ENCODE measurements around the gene HTR1D. TPM values are rescaled to one million over a fixed set of nuclear protein-coding genes. Genes with fewer than 3 reads are reported as not detected.

The HTR1D gene
- total RNA-seq, 1 donor from 2014 or later: 0.08 TPM

DNA sequence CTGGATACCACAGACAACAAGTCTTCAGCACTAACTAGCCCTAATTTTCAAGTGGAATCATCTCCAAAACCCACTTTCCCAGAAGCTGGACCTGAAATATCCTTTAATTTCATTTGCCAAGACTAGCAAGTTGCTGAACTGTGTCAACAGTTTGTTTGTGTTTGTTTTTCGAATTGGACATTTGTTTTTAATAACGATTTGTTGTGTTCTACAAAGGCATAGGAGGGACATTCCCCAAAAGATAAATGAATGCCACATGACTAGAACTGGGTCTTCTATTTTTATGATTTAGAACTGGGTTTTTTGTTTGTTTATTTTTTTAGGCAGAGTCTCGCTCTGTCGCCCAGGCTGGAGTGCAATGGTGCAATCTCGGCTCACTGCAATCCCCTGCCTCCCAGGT, 66.6 kb downstream of the HTR1D start:
- intact Hi-C loops (cut with micrococcal nuclease): no loop called here
- Histone ChIP-seq H3K4me3 (no peak overlapping the region), H3K27ac (replicated peaks) (no peak overlapping the region), H3K9me3 (replicated peaks) (no peaks in the 10 kb centered on the region), H3K36me3 (no peaks in the 10 kb centered on the region), H3K4me1 (peaks cover 60% of the 10 kb centered on the region), H3K27me3 (ENCODE audit: low read depth) (no peaks in the 10 kb centered on the region)
- no peak for DNase-seq
- TF ChIP-seq CTCF (IDR thresholded peaks at IDR 0.05; ENCODE audit: borderline replicate concordance): no peak

DNA sequence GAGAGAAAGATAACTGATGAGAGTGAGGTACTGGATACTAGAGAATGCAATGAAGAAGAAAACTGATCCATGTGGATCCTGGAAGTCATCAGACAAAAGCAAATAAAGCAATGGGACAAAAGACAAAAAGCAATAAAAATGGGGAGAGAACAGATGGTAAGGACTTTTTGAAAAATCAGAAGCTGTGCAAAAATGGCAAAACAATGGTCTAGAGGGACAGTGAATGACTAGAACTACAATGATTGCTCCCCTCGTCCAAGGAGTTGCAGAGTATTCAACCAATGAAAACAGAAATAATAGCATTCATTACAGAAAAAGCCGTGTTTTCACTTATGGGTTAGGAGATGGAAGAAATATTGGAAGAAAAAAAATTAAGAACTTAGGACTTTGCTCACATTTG, 67.2 kb downstream of the HTR1D start:
- intact Hi-C loops (cut with micrococcal nuclease): no loop called here
- H3K4me3 ChIP-seq: no peak overlapping the region
- no peaks in the 10 kb centered on the region for H3K9me3 ChIP-seq (replicated peaks)
- TF ChIP-seq CTCF (IDR thresholded peaks at IDR 0.05; ENCODE audit: borderline replicate concordance): no peak
- DNase-seq: no peak
- no peaks in the 10 kb centered on the region for H3K36me3 ChIP-seq
- no peaks in the 10 kb centered on the region for H3K27me3 ChIP-seq (ENCODE audit: low read depth)
- H3K4me1 ChIP-seq: peaks cover 54% of the 10 kb centered on the region
- H3K27ac ChIP-seq (replicated peaks): no peak overlapping the region

DNA sequence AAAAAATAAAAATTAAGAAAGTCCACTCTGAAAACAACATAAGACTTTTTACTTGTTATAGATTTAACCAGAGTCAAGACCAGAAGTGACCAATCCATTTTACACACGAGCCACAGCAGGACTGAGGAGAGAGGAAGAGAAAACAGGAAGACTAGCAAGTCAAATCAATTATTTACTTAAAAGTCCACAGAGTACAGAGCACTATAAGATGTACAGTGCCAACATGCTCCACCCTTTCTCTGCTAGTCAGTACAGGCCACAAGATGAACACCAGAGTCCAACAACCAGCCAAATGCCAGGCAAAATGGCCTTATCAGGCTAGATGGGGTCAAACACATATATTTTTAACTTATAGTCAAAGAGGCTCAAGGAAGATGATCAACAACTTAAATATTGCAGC, 68.2 kb downstream of the HTR1D start:
- H3K4me3 ChIP-seq: no peak overlapping the region
- H3K9me3 ChIP-seq (replicated peaks): no peaks in the 10 kb centered on the region
- no peak overlapping the region for H3K27ac ChIP-seq (replicated peaks)
- TF ChIP-seq CTCF (IDR thresholded peaks at IDR 0.05; ENCODE audit: borderline replicate concordance): no peak
- peaks cover 60% of the 10 kb centered on the region for H3K4me1 ChIP-seq
- H3K27me3 ChIP-seq (ENCODE audit: low read depth): no peaks in the 10 kb centered on the region
- DNase-seq: no peak
- no peaks in the 10 kb centered on the region for H3K36me3 ChIP-seq
- intact Hi-C loops (cut with micrococcal nuclease): no loop called here

DNA sequence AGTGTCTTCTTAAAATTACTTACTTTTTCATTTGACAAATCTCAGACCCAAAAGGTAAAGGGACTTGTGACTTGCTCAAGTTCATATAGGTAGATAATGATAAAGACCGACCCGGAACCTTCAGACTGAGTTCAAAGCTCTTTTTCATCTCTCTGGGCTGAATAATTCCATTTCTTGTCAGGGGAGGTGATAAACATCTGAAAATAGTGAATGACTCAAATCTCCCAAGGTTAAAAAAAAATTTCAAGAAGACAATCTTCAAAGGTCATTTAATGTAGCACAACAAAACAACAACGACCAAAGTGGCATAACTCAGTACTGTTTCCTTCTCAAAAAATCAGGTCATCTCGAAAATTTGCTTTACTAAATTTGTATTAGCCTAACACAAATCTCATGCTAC, 69.2 kb downstream of the HTR1D start:
- H3K9me3 ChIP-seq (replicated peaks): no peaks in the 10 kb centered on the region
- H3K4me3 ChIP-seq: no peak overlapping the region
- no peaks in the 10 kb centered on the region for H3K27me3 ChIP-seq (ENCODE audit: low read depth)
- peaks cover 56% of the 10 kb centered on the region for H3K4me1 ChIP-seq
- no peak for DNase-seq
- no peak overlapping the region for H3K27ac ChIP-seq (replicated peaks)
- no peaks in the 10 kb centered on the region for H3K36me3 ChIP-seq
- TF ChIP-seq CTCF (IDR thresholded peaks at IDR 0.05; ENCODE audit: borderline replicate concordance): no peak
- intact Hi-C loops (cut with micrococcal nuclease): no loop called here

Other genes starting within 250 kb of the HTR1D start
- gene LACTBL1, start 244.6 kb downstream of the HTR1D start, total RNA-seq: not detected
- gene TEX46, start 201.7 kb downstream of the HTR1D start, total RNA-seq: not detected
- 27.4 TPM for gene KDM1A, start 198.0 kb downstream of the HTR1D start, total RNA-seq
- 29.9 TPM for gene LUZP1, start 48.6 kb downstream of the HTR1D start, total RNA-seq
- gene HNRNPR, start 126.8 kb upstream of the HTR1D start, total RNA-seq: 54.6 TPM
- gene ZNF436, start 152.3 kb upstream of the HTR1D start, total RNA-seq: 11.8 TPM
- 78.6 TPM for gene TCEA3, start 207.2 kb upstream of the HTR1D start, total RNA-seq